ENCODE results near the gene MED25.

- TF ChIP-seq SP1 (IDR thresholded peaks at IDR 0.05) = no peak
- no peak for TF ChIP-seq ELF4 (IDR thresholded peaks at IDR 0.05)
- no peak for TF ChIP-seq BHLHE40 (IDR thresholded peaks at IDR 0.05; ENCODE audit: borderline replicate concordance)
- no peak for TF ChIP-seq HDGF (IDR thresholded peaks at IDR 0.05; ENCODE audit: borderline replicate concordance)
Measured at GRCh38 chr19:49772850-49773432, 45.1 kb upstream of the MED25 start.
